Measurements from ENCODE around the gene GDPD5.
A peak's percentile ranks its signal among the peaks of the same experiment; 100 is the strongest.

Gene GDPD5

DNA sequence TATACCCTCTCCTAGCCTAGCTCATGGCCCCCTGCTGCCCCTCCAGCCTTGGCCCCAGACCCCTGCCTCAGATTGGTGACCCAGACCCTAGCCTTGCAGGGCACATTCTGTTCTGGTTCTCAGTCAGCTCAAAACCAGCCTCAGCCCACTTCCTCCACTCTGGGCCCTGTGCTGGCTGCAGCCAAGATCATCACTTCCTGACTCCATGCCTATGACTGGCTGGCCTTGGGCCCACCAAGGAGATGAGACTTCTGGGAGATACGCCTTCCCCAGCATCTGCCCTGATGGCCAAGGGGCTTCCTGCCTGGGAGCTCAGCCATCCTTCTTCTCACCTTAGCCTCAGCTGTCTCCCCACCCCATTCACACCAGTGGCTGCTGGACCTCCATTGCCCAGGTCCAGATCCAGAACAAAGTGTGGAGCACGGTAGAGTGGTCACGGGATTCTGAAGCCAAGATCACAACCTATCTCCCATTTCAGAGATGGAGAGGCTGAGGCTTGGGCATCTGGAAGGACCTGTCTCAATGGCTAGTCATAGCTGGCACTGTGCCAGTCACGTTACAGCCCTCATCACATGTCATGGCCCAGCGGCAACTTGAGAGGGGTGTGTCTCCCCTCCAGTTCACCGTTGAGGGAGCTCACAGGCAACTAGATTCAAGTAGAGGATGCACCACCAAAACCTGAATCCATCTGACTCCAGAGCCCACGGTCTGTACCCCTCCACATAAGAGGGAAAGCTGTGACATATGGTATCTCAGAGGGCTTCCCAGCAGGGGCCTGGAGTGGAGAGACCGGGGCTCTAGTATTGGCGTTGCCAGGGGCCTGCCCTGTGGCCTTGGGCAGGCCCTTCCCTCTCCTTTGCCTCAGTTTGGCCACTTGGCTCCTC, 49.7 kb downstream of the GDPD5 start:
- H3K4me3 ChIP-seq (replicated peaks; ENCODE audit: low read depth, low read length) = no peak overlapping the region
- peak; percentile 54 for DNase-seq (ENCODE audit: low read depth)

DNA sequence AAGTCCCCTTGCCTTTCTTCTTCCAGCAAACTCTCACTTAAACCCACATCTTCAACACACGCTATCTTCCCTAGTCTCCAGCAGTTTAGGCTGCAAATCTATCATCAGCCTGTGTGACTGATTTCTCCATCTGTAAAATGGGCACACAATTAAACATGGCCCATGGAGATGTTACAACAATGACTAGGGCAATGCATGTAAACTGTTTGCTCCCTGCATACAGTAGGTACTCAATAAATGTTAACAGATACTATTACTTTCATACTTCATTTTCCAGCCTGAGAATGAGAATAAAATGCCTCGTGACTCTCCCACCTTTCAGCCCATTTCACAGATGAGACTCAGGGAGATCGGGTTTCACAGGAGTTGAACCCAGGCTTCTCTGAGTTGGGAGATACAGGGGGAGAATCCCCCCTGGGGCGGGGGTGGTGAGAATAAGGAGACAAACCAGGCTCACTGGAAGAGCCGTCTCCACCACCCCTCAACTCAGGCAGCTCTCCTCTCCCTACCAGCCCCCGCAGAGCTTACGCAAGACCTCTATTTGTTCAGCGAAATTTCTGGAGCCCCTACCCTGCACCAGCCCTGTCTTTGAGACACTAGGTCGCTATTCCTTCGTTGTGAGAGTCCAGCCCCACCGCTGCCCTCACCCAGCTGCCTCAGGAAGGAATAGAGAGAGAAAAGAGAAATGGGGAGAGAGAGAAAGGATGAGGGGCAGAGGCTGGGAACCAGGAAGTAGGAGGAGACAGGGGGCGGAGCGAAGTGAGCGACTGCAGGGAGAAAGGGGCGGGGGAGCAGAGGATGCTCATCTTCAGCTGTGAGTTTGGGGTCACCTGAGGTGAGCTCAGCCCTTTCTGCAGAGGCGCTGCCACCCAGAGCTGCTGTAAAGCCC, 50.6 kb downstream of the GDPD5 start:
- H3K4me3 ChIP-seq (replicated peaks; ENCODE audit: low read depth, low read length) = no peak overlapping the region
- peak; percentile 61 for DNase-seq (ENCODE audit: low read depth)
- TF ChIP-seq, protein P1, sequence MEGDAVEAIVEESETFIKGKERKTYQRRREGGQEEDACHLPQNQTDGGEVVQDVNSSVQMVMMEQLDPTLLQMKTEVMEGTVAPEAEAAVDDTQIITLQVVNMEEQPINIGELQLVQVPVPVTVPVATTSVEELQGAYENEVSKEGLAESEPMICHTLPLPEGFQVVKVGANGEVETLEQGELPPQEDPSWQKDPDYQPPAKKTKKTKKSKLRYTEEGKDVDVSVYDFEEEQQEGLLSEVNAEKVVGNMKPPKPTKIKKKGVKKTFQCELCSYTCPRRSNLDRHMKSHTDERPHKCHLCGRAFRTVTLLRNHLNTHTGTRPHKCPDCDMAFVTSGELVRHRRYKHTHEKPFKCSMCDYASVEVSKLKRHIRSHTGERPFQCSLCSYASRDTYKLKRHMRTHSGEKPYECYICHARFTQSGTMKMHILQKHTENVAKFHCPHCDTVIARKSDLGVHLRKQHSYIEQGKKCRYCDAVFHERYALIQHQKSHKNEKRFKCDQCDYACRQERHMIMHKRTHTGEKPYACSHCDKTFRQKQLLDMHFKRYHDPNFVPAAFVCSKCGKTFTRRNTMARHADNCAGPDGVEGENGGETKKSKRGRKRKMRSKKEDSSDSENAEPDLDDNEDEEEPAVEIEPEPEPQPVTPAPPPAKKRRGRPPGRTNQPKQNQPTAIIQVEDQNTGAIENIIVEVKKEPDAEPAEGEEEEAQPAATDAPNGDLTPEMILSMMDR (IDR thresholded peaks at IDR 0.05; ENCODE audit: low read length, missing control alignments) = no peak

More for the DNA sequence above, 49.7 kb downstream of the GDPD5 start:
- TF ChIP-seq, protein P1 (IDR thresholded peaks at IDR 0.05; ENCODE audit: low read length, missing control alignments) = no peak

DNA sequence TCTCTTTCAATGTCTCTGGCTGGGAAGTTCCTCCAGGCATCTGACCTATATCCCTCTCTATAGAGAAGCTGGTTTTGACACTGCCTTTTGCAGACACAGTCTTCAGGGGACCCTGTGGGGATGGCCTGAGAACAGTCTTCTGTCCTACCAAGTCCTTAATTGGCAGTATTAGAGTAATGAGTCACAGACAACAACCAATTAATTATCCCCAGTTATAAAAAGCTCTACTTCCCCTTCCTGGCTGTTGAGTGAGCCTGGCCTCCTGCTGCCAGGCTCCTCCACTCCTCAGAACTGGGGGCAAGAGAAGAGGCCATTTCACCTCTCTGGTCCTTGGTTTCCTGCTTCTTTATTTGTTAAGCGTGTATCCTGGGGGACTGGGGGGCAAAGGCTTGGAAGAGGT, 51.5 kb downstream of the GDPD5 start:
- no peak overlapping the region for H3K4me3 ChIP-seq (replicated peaks; ENCODE audit: low read depth, low read length)
- TF ChIP-seq, protein P1 (IDR thresholded peaks at IDR 0.05; ENCODE audit: low read length, missing control alignments) = no peak
- no peak for DNase-seq (ENCODE audit: low read depth)

DNA sequence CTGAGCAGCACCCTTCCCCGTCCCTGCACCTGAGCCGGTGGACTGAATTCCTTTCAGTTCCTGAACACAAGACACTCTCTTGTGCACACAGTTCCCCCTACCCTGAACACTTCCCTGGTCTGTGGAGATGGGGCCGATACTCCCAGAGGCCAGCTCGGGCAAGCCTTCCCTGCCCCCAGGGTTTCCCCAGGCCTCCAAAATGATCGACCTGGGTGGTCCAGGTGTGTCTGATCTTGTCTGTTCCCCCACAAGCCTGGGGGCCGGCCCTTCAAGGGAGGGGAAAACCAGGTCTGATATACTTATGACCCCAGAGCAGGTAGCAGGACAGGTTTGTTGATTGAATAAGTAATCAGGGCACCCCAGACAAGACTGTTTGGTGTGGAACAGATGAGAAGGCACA, 52.1 kb downstream of the GDPD5 start:
- TF ChIP-seq, protein P1 (IDR thresholded peaks at IDR 0.05; ENCODE audit: low read length, missing control alignments) = no peak
- no peak overlapping the region for H3K4me3 ChIP-seq (replicated peaks; ENCODE audit: low read depth, low read length)
- DNase-seq (ENCODE audit: low read depth) = no peak

DNA sequence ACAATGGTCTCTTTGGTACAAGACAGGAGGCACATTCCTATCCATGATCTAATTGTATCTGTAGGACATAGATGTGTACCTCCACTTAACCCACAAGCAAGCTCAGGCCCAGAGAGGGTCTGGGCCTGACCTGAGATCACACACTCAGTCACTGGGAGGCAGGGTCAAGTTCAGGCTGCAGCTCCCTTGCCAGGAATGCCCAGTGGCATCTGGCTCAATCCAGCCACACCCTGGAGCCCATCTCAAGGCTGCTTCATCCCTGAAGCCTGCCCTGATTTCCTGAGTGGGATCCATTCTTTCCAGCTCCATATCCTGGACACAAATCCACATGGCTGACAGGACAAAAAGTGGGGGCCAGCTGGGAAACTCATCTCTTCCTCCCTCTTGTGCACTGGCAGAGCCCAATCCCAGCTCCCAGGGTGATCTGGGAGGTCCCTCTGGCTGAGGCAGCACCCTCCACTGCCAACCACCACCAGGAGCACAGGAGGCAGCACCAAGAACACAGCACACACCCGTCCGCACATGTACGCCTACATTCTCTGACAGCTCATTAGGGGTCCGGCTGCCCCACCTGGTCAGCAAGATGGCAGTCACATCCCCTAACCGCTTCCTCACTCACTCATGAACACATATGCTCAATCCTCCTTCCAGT, 53.5 kb downstream of the GDPD5 start:
- no peak for DNase-seq (ENCODE audit: low read depth)
- no peak overlapping the region for H3K4me3 ChIP-seq (replicated peaks; ENCODE audit: low read depth, low read length)
- TF ChIP-seq, protein P1 (IDR thresholded peaks at IDR 0.05; ENCODE audit: low read length, missing control alignments) = no peak

DNA sequence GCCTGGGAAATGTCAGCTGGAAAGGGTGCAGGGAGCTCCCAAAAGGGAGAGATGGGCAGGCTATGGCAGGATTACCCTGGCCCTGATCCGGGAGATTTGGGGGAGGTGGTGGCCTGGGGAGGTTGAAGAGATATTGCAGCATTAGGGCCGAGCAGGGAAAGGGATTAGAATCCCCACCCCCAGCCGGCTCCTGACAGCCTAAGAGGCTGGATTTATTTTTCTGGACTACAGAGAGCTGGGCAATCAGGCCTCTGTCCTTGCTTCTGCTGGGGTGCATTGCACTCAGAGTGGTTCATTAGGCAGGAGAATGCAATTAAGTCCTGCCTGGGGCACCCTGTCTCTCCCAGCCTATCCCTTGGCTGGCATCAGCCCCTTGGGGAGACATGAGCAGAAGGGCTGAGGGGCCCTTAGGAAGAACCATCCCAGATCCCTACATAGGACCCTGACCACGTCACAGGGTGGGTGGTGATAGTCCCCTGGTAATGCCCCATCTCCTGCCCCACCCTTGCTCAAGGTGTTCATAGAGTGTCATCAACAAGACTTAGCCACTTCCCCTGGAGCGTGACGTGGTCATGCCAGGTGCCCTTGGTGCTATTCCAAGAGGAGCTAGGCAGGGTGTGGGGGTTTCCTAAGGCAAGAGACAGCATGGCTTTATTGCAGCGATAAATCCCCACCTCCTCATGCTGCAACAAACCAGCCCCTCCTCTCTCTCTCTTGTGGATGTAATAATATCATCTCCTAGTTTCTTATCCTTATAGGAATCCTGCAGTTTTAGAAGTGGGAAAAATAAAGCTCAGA, 54.4 kb downstream of the GDPD5 start:
- no peak overlapping the region for H3K4me3 ChIP-seq (replicated peaks; ENCODE audit: low read depth, low read length)
- no peak for DNase-seq (ENCODE audit: low read depth)
- TF ChIP-seq, protein P1 (IDR thresholded peaks at IDR 0.05; ENCODE audit: low read length, missing control alignments) = no peak
